ENCODE results near the gene MARK2.

The MARK2 gene

GRCh38 chr11:63884196-63884932 is 45.5 kb downstream of the MARK2 start:
- no peak for DNase-seq

- no peak for DNase-seq
Observed at GRCh38 chr11:63887386-63887999, 48.6 kb downstream of the MARK2 start.

GRCh38 chr11:63888170-63889086 is 49.5 kb downstream of the MARK2 start:
- peak; percentile 75 for DNase-seq

GRCh38 chr11:63889344-63889743 is 50.4 kb downstream of the MARK2 start:
- DNase-seq, result no peak

GRCh38 chr11:63890368-63890767 is 51.5 kb downstream of the MARK2 start:
- no peak for DNase-seq

GRCh38 chr11:63892228-63892627 is 53.3 kb downstream of the MARK2 start:
- no peak for DNase-seq

GRCh38 chr11:63893355-63893754 is 54.4 kb downstream of the MARK2 start:
- DNase-seq, result no peak

- DNase-seq, result no peak
Observed at GRCh38 chr11:63896071-63896470, 57.2 kb downstream of the MARK2 start.

- no peak for DNase-seq
Observed at GRCh38 chr11:63897459-63898146, 58.7 kb downstream of the MARK2 start.

- no peak for DNase-seq
Observed at GRCh38 chr11:63901660-63902059, 62.8 kb downstream of the MARK2 start.

GRCh38 chr11:63903884-63904283 is 65.0 kb downstream of the MARK2 start:
- DNase-seq, result no peak

- DNase-seq, result no peak
Observed at GRCh38 chr11:63904743-63905142, 65.8 kb downstream of the MARK2 start.

GRCh38 chr11:63905179-63905578 is 66.3 kb downstream of the MARK2 start:
- DNase-seq, result no peak

GRCh38 chr11:63906087-63906486 is 67.2 kb downstream of the MARK2 start:
- DNase-seq, result no peak

GRCh38 chr11:63906585-63906984 is 67.7 kb downstream of the MARK2 start:
- peak; percentile 61 for DNase-seq

- no peak for DNase-seq
Observed at GRCh38 chr11:63907063-63907462, 68.2 kb downstream of the MARK2 start.

GRCh38 chr11:63907808-63908530 is 69.1 kb downstream of the MARK2 start:
- no peak for DNase-seq

- no peak for DNase-seq
Observed at GRCh38 chr11:63908631-63909401, 69.9 kb downstream of the MARK2 start.

GRCh38 chr11:63909591-63910506 is 70.9 kb downstream of the MARK2 start:
- no peak for DNase-seq

- DNase-seq, result no peak
Observed at GRCh38 chr11:63910675-63911074, 71.8 kb downstream of the MARK2 start.
